Natural killer cell (primary cell): ENCODE data around the gene ALOX15B. TPM values are rescaled to one million over a fixed set of nuclear protein-coding genes. Genes with fewer than 3 reads are reported as not detected.
"Not testable (repeated sequence)": the region's sequence is repeated elsewhere in the genome, so short reads cannot be mapped to it uniquely, and the experiment has no call there.

Source experiments
- ATAC-seq, 3 donors: fragments of 150-1000 bp in 2 of 3; fragments of 200-7000 bp in 1 of 3; cut with Tn5 transposase; 1 replicate in 1 of 3; 2 replicates in 2 of 3; pipeline ENCODE4 v1.10.0; 2021; ENCODE audit warnings: mild to moderate bottlenecking in 2 of 3, moderate library complexity in 2 of 3
- DNase-seq, 2 donors: peaks; one replicate each; pipeline versions ENCODE4 v3.0.0 to v3.0.0-alpha.2; 2013 to 2021; ENCODE audit warnings: mixed read lengths in 1 of 2
- H3K27ac ChIP-seq: one replicate; pipeline ENCODE4 v1.5.1; 2013; ENCODE audit warnings: mild to moderate bottlenecking, low read length
- H3K27me3 ChIP-seq: one replicate; pipeline ENCODE4 v1.6.1; 2013; ENCODE audit warnings: low read length; ENCODE audit not compliant: control insufficient read depth, insufficient read depth
- H3K36me3 ChIP-seq: one replicate; pipeline ENCODE4 v1.6.1; 2013; ENCODE audit warnings: low read length; ENCODE audit not compliant: control insufficient read depth, insufficient read depth
- H3K4me1 ChIP-seq: one replicate; pipeline ENCODE4 v1.6.1; 2013; ENCODE audit warnings: low read length; ENCODE audit not compliant: control insufficient read depth, insufficient read depth
- H3K4me3 ChIP-seq: one replicate; pipeline ENCODE4 v1.5.1; 2013; ENCODE audit warnings: low read length
- H3K9me3 ChIP-seq: one replicate; pipeline ENCODE4 v1.6.1; 2013; ENCODE audit warnings: low read length; ENCODE audit not compliant: control insufficient read depth, insufficient read depth
- H3K27ac Mint-ChIP-seq, 2 donors: one replicate each; pipeline ENCODE4 v1.8.0; 2022; ENCODE audit warnings: mild to moderate bottlenecking in 2 of 2, mixed read lengths in 2 of 2, moderate library complexity in 1 of 2
- H3K27me3 Mint-ChIP-seq, 2 donors: one replicate each; pipeline ENCODE4 v1.8.0; 2022; ENCODE audit warnings: low read depth in 2 of 2, mixed read lengths in 2 of 2
- H3K36me3 Mint-ChIP-seq: one replicate; pipeline ENCODE4 v1.8.0; 2022; ENCODE audit warnings: mixed read lengths
- H3K4me1 Mint-ChIP-seq, 2 donors: one replicate each; pipeline ENCODE4 v1.8.0; 2022; ENCODE audit warnings: mixed read lengths in 2 of 2
- H3K4me3 Mint-ChIP-seq: one replicate; pipeline ENCODE4 v1.8.0; 2022; ENCODE audit warnings: mild to moderate bottlenecking, moderate library complexity, mixed read lengths
- H3K9me3 Mint-ChIP-seq, 2 donors: one replicate each; pipeline ENCODE4 v1.8.0; 2022; ENCODE audit warnings: mixed read lengths in 2 of 2
- WGBS: methylation state at CpG from one replicate; pipeline ENCODE4 v1.1.7; 2013; ENCODE audit warnings: missing lambda C conversion rate; ENCODE audit not compliant: insufficient coverage; 5-methylcytosine and 5-hydroxymethylcytosine counted together
- intact Hi-C: fragments of 100-400 bp; cut with micrococcal nuclease; formaldehyde crosslinking; loops from one replicate; pipeline ENCODE4 v1.14.2; 2022
- total RNA-seq, 4 donors: library from RNA; stranded (reverse); fragments of 120-200 nt in 1 of 4; gene quantifications; one replicate each; pipeline versions ENCODE4 v1.2.3 to v1.2.4, GENCODE V29; 2013 to 2022
- TF ChIP-seq, protein P1 (sequence below): fragments of 200-600 bp; IDR thresholded peaks from one replicate; pipeline ENCODE4 v1.8.0; 2022; ENCODE audit warnings: antibody characterized with exemption

Gene ALOX15B
- total RNA-seq, 3 donors from 2014 or later (not counting 1 experiment from before 2014, with no cell fraction given): not detected

DNA sequence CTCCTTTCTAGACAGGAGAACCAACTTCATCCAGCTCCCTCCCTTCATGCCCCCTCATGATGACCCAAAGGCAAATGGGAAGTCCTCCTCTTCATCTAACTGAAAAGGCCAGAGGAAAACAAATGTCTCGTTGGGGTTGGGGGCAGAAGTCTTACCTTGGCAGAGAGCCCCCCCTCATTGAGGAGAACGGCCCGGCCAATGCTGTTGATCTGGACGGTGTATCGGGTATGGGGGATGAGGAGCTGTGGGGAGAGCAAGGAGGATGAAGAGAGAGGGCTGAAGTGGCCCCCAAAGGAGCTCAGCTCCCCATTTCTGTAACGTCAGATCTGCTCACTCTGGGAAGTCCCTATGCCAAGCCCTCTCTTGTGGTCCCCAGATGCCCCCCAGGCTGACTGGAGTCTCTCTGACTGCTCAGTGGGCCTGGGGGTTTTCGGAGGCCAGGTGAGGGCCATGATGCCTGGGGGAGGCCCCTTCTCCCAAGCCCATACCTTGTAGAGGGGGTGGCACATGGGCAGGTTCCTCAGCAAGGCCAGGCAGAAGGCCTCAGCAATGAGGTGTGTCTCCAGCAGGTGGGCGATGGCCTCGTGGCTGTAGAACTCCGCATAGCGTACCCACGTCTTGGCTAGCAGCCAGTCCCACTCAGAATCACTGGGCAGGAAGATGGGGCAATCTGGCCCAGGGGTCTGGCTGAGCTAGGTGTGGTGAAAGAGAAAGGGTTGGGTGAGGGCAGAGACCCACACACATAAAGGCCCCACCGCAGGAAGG lies 37.8 kb downstream of the ALOX15B start:
- WGBS: 81% methylated on average over 13 of the region's 13 CpGs
- Histone ChIP-seq H3K4me1 (peaks cover 44% of the 10 kb centered on the region), H3K27ac (no peak overlapping the region), H3K27me3 (peaks cover 29% of the 10 kb centered on the region), H3K9me3 (no peaks in the 10 kb centered on the region), H3K4me3 (no peak overlapping the region), H3K36me3 (no peaks in the 10 kb centered on the region)
- DNase-seq (no peak), ATAC-seq (no peak)
- Mint-ChIP-seq H3K27ac (no peak overlapping the region), H3K36me3 (no peaks in the 10 kb centered on the region), H3K4me3 (no peak overlapping the region), H3K27me3 (peaks cover 34 to 40% of the 10 kb centered on the region in 2 donors), H3K4me1 (peaks cover 16 to 44% of the 10 kb centered on the region in 2 donors), H3K9me3 (no peaks in the 10 kb centered on the region)
- TF ChIP-seq, protein P1, sequence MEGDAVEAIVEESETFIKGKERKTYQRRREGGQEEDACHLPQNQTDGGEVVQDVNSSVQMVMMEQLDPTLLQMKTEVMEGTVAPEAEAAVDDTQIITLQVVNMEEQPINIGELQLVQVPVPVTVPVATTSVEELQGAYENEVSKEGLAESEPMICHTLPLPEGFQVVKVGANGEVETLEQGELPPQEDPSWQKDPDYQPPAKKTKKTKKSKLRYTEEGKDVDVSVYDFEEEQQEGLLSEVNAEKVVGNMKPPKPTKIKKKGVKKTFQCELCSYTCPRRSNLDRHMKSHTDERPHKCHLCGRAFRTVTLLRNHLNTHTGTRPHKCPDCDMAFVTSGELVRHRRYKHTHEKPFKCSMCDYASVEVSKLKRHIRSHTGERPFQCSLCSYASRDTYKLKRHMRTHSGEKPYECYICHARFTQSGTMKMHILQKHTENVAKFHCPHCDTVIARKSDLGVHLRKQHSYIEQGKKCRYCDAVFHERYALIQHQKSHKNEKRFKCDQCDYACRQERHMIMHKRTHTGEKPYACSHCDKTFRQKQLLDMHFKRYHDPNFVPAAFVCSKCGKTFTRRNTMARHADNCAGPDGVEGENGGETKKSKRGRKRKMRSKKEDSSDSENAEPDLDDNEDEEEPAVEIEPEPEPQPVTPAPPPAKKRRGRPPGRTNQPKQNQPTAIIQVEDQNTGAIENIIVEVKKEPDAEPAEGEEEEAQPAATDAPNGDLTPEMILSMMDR: no peak
- intact Hi-C loops: no loop called here

DNA sequence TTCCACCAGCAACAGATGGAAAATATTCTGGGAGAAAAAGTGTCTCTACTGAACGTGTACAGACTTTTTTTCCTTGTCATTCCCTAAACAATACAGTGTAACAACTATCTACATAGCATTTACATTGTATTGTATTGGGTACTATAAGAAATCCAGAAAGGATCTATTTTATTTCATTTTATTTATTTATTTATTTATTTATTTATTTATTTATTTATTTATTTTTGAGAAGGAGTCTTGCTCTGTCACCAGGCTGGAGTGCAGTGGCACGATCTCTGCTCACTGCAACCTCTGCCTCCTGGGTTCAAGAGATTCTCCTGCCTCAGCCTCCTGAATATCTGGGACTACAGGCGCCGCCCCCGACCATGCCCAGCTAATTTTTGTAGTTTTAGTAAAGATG lies 39.1 kb downstream of the ALOX15B start:
- H3K36me3 ChIP-seq, H3K4me3 Mint-ChIP-seq, H3K9me3 Mint-ChIP-seq, DNase-seq, H3K36me3 Mint-ChIP-seq, H3K27ac ChIP-seq, intact Hi-C loops, H3K9me3 ChIP-seq, ATAC-seq, H3K4me3 ChIP-seq, H3K27ac Mint-ChIP-seq: not testable (repeated sequence)
- peaks cover 10 to 31% of the 10 kb centered on the region in 2 donors for H3K4me1 Mint-ChIP-seq
- WGBS: 74% methylated on average over 4 of the region's 5 CpGs
- H3K27me3 ChIP-seq: peaks cover 18% of the 10 kb centered on the region
- H3K4me1 ChIP-seq: peaks cover 32% of the 10 kb centered on the region
- peaks cover 22 to 28% of the 10 kb centered on the region in 2 donors for H3K27me3 Mint-ChIP-seq

DNA sequence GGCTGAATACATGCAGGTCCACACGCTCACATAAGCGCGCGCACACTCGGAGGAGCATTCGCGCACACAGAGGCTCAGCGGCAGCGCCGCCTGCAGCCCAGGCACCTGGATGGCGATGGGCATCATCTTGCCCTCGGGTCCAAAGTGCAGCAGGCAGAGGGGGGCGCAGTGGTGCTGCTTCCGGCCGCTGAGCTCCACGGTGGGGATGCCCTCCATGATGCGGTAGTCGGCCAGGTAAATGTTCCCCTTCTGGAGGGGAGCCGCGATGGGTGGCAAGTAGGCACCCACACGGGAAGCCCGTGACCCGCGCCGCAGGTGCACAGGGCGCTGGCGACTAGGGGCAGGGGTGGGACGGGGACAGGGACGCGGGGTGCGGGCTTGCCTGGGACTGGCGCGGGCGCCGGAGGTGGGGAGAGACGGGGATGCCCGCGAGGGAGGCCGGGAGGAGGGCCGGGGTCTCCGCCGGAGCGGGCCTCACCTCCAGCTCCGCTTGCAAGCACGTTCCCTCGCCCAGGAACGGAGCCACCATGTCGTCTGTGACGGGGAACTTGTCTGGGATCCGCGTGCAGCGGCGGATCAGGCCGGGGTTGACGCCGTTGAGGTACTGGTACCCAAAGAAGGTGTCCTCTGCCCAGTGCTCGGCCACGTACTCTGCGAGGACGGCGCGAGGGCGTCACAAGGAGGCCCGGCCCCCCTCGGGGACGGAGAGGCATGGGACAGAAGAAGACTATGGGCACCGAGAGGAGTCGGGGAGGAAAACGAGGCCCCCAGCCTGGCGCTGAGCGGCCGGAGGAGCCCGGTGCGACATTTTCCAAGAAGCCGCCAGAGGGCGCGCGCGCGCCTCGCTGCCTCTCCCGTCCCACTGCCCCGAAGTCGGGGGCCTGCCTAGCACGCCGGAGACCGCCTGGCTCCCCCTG lies 40.7 kb downstream of the ALOX15B start:
- Mint-ChIP-seq H3K36me3 (no peaks in the 10 kb centered on the region), H3K27me3 (peaks cover 8 to 13% of the 10 kb centered on the region in 2 donors), H3K27ac (peak overlapping the region; percentile 56 to 88), H3K4me1 (peaks cover 0 to 15% of the 10 kb centered on the region in 2 donors), H3K4me3 (peak overlapping the region; percentile 90), H3K9me3 (no peaks in the 10 kb centered on the region)
- ATAC-seq (peak; percentile 82 to 88 (median 87)), DNase-seq (peak; percentile 82 to 91)
- Histone ChIP-seq H3K4me3 (peak overlapping the region; percentile 32), H3K27me3 (peaks cover 3% of the 10 kb centered on the region), H3K27ac (peak overlapping the region; percentile 46), H3K36me3 (no peaks in the 10 kb centered on the region), H3K4me1 (peaks cover 19% of the 10 kb centered on the region), H3K9me3 (no peaks in the 10 kb centered on the region)
- intact Hi-C loops: loop anchor here (5.0 kb wide), 1 partner anchor 38 kb away; the partner anchor contains the start of gene ALOXE3
- TF ChIP-seq, protein P1: peak; percentile 89
- under 1% methylated on average over 87 of the region's 87 CpGs for WGBS
